Fibroblast of the aortic adventitia (primary cell): ENCODE measurements around the gene NET1. TPM values are rescaled to one million over a fixed set of nuclear protein-coding genes. Genes with fewer than 3 reads are reported as not detected.

Source experiments
- DNase-seq: peaks from one replicate; pipeline ENCODE4 v3.0.0-alpha.2; 2010; ENCODE audit warnings: low read depth
- H3K4me3 ChIP-seq: 2 replicates; pipeline ENCODE4 v1.5.1; 2011; ENCODE audit warnings: low read depth, mild to moderate bottlenecking, control low read depth, low read length, moderate library complexity
- total RNA-seq: library from RNA; depleted of rRNA; stranded (reverse); fragments of >200 nt; gene quantifications from 2 replicates; pipeline ENCODE4 v1.2.3, GENCODE V29; 2012; ENCODE audit warnings: low replicate concordance
- TF ChIP-seq, protein P1 (sequence below): IDR thresholded peaks from 2 replicates; pipeline ENCODE4 v1.5.1; 2011; ENCODE audit warnings: mild to moderate bottlenecking, low read length, control low read depth, inconsistent platforms; ENCODE audit not compliant: insufficient read depth

NET1 gene
- total RNA-seq, 1 donor: 33.9 TPM

DNA sequence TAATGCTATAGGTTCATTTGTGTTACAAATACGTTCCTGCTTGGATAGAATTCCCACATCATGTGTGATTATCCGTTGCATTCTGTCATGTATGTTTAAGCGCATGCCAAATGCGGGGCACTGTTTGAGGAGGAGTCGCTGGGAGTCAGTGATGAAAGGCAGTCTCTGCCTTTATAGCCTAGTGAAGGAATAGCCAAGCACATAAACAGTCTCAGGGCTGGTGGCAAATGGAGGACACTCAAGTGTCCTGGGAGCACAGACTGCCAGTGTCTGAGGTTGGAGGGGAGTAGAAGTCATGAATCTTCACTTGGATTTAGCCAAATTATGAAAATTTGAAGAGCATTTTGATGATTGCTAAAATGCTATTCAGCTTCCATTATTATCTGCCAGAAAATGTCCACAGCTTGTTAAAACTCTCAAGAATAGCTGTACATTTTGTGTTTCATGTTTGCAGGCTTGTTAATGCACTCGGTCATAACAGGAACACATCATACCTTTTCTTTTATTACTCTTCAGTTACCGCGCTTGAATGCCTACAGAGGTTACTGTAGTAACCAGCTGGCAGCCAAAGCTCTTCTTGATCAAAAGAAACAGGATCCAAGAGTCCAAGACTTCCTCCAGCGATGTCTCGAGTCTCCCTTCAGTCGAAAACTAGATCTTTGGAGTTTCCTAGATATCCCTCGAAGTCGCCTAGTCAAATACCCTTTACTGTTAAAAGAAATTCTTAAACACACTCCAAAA lies 41.6 kb downstream of the NET1 start:
- TF ChIP-seq, protein P1, sequence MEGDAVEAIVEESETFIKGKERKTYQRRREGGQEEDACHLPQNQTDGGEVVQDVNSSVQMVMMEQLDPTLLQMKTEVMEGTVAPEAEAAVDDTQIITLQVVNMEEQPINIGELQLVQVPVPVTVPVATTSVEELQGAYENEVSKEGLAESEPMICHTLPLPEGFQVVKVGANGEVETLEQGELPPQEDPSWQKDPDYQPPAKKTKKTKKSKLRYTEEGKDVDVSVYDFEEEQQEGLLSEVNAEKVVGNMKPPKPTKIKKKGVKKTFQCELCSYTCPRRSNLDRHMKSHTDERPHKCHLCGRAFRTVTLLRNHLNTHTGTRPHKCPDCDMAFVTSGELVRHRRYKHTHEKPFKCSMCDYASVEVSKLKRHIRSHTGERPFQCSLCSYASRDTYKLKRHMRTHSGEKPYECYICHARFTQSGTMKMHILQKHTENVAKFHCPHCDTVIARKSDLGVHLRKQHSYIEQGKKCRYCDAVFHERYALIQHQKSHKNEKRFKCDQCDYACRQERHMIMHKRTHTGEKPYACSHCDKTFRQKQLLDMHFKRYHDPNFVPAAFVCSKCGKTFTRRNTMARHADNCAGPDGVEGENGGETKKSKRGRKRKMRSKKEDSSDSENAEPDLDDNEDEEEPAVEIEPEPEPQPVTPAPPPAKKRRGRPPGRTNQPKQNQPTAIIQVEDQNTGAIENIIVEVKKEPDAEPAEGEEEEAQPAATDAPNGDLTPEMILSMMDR: no peak
- H3K4me3 ChIP-seq: no peak overlapping the region
- DNase-seq: no peak

DNA sequence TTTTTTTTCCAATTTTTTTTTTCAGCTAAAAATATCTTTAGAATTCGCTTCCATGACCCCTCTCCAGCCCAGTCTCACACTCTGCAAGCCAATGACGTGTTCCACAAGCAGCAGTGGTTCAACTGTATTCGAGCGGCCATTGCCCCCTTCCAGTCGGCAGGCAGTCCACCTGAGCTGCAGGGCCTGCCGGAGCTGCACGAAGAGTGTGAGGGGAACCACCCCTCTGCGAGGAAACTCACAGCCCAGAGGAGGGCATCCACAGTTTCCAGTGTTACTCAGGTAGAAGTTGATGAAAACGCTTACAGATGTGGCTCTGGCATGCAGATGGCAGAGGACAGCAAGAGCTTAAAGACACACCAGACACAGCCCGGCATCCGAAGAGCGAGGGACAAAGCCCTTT lies 44.2 kb downstream of the NET1 start:
- DNase-seq: no peak
- H3K4me3 ChIP-seq: no peak overlapping the region
- TF ChIP-seq, protein P1: no peak

DNA sequence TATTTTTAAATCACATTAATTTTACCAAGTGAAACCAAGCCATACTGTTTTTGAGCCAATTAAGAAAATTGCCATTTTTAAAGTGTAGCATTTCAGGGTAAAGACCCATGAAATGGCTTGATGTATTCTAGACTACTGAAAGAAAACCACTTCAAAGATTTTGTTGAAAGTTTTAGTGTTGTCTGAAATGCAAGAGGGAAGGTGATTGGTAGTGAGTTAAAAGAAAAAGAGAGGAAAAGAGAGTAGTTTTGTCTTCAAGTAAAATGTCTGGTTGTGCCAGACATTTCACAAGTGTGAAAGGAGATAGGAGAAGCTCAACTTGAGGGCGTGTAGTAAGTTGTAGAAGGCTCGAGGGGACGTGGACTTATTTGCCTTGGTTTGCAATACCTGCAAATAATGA lies 45.4 kb downstream of the NET1 start:
- TF ChIP-seq, protein P1: no peak
- no peak for DNase-seq
- H3K4me3 ChIP-seq: no peak overlapping the region

DNA sequence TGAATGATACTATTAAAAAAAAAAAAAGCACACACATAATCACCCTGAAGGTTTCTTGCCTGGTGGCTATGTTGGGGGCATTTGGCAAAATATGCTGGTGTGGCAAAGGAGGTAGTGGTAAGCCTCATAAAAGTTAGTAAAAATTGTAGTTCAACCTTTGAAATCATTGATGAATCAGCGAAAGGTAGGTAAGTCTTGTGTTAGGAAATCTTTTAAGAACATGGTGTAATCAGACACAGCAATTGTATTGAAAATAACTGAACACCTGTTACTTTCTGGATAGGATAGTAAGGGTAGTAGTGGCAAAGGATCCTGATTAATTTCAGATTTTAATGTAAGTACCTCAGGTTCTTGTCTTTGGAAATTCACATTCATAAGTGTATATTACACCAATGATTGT lies 46.1 kb downstream of the NET1 start:
- DNase-seq: no peak
- TF ChIP-seq, protein P1: no peak
- H3K4me3 ChIP-seq: no peak overlapping the region

DNA sequence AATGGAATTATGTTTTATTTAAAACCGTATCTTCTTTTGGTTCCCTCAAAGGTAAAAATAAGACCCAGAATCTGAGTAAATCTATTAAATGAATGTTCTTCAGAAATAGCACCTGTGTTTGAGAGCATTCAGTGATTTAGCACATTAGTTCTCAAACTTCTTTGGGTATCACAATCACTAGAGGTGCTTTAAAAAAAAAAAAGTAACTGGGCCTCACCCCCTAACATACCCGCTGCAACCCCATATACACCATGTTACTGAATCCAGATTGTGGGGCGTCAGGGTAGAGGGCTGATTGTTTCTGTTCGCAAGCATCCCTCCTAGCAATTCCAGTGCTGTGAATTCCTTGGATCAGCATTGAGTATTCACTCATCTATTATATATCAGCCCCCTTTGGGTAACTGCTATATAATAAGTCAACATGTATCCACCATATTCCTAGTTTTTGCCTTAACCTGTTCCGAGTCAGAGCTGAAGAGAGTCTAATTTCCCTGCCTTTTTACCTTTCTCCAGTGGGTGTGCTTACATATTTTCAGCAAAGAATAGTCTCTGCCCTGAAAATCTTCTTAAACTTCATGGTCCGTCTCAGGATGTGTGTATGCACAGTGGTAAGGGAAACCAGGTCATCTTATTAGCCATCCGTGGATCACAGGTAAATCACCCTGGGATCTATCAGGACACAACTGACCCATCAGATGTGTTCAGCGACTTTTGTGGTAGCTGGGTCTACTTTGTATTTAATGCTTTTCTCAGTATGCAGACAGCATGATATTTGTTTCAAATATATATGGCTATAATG lies 46.8 kb downstream of the NET1 start:
- no peak overlapping the region for H3K4me3 ChIP-seq
- DNase-seq: no peak
- TF ChIP-seq, protein P1: no peak

DNA sequence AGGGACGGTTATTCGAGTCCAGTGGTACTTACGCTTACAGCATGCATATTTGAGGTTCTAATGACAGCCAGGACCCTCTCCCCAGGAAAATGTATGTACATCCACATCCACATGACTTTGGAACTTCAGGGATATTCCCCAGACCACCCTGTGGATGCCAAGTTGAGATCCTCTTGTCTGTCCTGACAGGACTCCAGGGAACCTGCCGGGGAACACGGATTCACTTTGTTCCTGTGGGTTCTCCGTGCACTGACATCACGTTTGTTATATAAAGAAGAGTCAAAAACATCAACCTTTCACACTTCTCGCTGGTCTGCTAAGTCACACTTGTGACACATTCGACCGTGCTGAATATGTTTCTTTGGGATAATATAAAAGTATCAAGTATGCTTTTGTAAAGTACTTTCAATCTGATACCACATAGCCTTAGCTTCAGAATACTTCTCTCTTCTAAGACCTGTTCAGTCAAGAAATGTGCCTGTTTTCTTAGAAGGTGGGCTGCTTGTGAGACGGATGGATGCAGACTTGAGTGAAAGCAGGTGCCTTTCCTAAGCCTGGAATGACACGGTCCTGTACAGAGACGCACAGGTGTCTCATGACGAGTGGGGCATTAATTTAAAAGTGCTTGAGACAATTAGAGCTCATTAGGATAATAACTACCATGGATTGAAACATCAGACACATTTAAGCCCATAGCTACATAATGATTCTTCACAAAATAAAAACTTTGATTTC lies 48.3 kb downstream of the NET1 start:
- TF ChIP-seq, protein P1: no peak
- no peak for DNase-seq
- H3K4me3 ChIP-seq: no peak overlapping the region
